Neural progenitor cell (in vitro differentiated cells): ENCODE measurements around the gene COMMD10. TPM values are rescaled to one million over a fixed set of nuclear protein-coding genes. Genes with fewer than 3 reads are reported as not detected.

Experiments used
- DNase-seq: peaks from one replicate; pipeline ENCODE4 v3.0.0-alpha.2; 2016; ENCODE audit warnings: low spot score
- H2AFZ ChIP-seq: fragments of 200-600 bp; sonication (generic); replicated peaks from 2 replicates; pipeline ENCODE4 v1.6.1; 2016; ENCODE audit warnings: antibody characterized with exemption
- H3F3A ChIP-seq: fragments of 200-600 bp; sonication (generic); 2 replicates; pipeline ENCODE4 v1.6.1; 2016; ENCODE audit warnings: antibody characterized with exemption, low read depth
- H3K27ac ChIP-seq: fragments of 200-600 bp; sonication (generic); 2 replicates; pipeline ENCODE4 v1.5.1; 2016; ENCODE audit warnings: mild to moderate bottlenecking
- H3K27me3 ChIP-seq: fragments of 200-600 bp; sonication (generic); 2 replicates; pipeline ENCODE4 v1.6.1; 2016; ENCODE audit warnings: mild to moderate bottlenecking, moderate library complexity
- H3K36me3 ChIP-seq: fragments of 200-600 bp; sonication (generic); 2 replicates; pipeline ENCODE4 v1.5.1; 2016
- H3K4me1 ChIP-seq: fragments of 200-600 bp; sonication (generic); 2 replicates; pipeline ENCODE4 v1.6.1; 2016; ENCODE audit warnings: mixed run types
- H3K4me2 ChIP-seq: fragments of 200-600 bp; sonication (generic); 2 replicates; pipeline ENCODE4 v1.6.1; 2016
- H3K4me3 ChIP-seq: fragments of 200-600 bp; sonication (generic); 2 replicates; pipeline ENCODE4 v1.5.1; 2016
- H3K79me2 ChIP-seq: fragments of 200-600 bp; sonication (generic); 2 replicates; pipeline ENCODE4 v1.6.1; 2016; ENCODE audit warnings: low read depth
- H3K9ac ChIP-seq: fragments of 200-600 bp; sonication (generic); 2 replicates; pipeline ENCODE4 v1.6.1; 2016
- H3K9me3 ChIP-seq: fragments of 200-600 bp; sonication (generic); 2 replicates; pipeline ENCODE4 v1.5.1; 2016; ENCODE audit warnings: low read depth
- H4K20me1 ChIP-seq: fragments of 200-600 bp; sonication (generic); 2 replicates; pipeline ENCODE4 v1.6.1; 2016; ENCODE audit warnings: low read depth
- H3K27ac Mint-ChIP-seq: 3 replicates; pipeline ENCODE4 v1.8.0; 2021; ENCODE audit warnings: mixed read lengths
- H3K27me3 Mint-ChIP-seq: 2 replicates; pipeline ENCODE4 v1.8.0; 2022; ENCODE audit warnings: low read depth, mild to moderate bottlenecking, inconsistent platforms, moderate library complexity, mixed read lengths; ENCODE audit not compliant: insufficient read depth
- H3K36me3 Mint-ChIP-seq: 3 replicates; pipeline ENCODE4 v1.8.0; 2021; ENCODE audit warnings: mixed read lengths
- H3K4me1 Mint-ChIP-seq: 3 replicates; pipeline ENCODE4 v1.8.0; 2021; ENCODE audit warnings: mixed read lengths
- H3K4me3 Mint-ChIP-seq: 3 replicates; pipeline ENCODE4 v1.8.0; 2021; ENCODE audit warnings: mild to moderate bottlenecking, moderate library complexity, mixed read lengths
- H3K9me3 Mint-ChIP-seq: 3 replicates; pipeline ENCODE4 v1.8.0; 2020; ENCODE audit warnings: mixed read lengths
- CTCF ChIP-seq: fragments of 200-600 bp; sonication (generic); IDR thresholded peaks from 2 replicates; pipeline ENCODE4 v1.5.1; 2017; ENCODE audit warnings: antibody characterized with exemption, mild to moderate bottlenecking
- EZH2 ChIP-seq: fragments of 200-600 bp; sonication (generic); IDR thresholded peaks from 2 replicates; pipeline ENCODE4 v1.6.1; 2017; ENCODE audit warnings: antibody characterized with exemption, mild to moderate bottlenecking, moderate library complexity
- EZH2phosphoT487 ChIP-seq: fragments of 200-600 bp; sonication (generic); IDR thresholded peaks from 2 replicates; pipeline ENCODE4 v1.6.1; 2017; ENCODE audit warnings: antibody characterized with exemption
- total RNA-seq: library from RNA; depleted of rRNA; stranded (reverse); fragments of >200 nt; gene quantifications from 2 replicates; pipeline ENCODE4 v1.2.3, GENCODE V29; 2015; ENCODE audit warnings: low replicate concordance

The COMMD10 gene
- total RNA-seq, 1 donor from 2014 or later: 77.0 TPM

GRCh38 chr5:116315531-116315930, 230.7 kb downstream of the COMMD10 start:
- Histone ChIP-seq H3K27me3 (no peaks in the 10 kb centered on the region), H3K9me3 (no peaks in the 10 kb centered on the region), H3K36me3 (peaks cover 3% of the 10 kb centered on the region), H3K79me2 (no peaks in the 10 kb centered on the region), H3K4me3 (no peak overlapping the region), H3K4me2 (no peak overlapping the region), H2AFZ (no peak overlapping the region), H3K27ac (no peak overlapping the region), H4K20me1 (no peaks in the 10 kb centered on the region), H3F3A (no peaks in the 10 kb centered on the region), H3K9ac (no peak overlapping the region), H3K4me1 (no peaks in the 10 kb centered on the region)
- Mint-ChIP-seq H3K4me3 (no peak overlapping the region), H3K4me1 (no peaks in the 10 kb centered on the region), H3K27ac (no peak overlapping the region), H3K36me3 (peaks cover 19% of the 10 kb centered on the region), H3K9me3 (peaks cover 9% of the 10 kb centered on the region), H3K27me3 (no peaks in the 10 kb centered on the region)
- no peak for DNase-seq
- TF ChIP-seq EZH2: no peak
- no peak for TF ChIP-seq EZH2phosphoT487
- no peak for TF ChIP-seq CTCF

GRCh38 chr5:116318091-116318854, 233.4 kb downstream of the COMMD10 start:
- H3K36me3 ChIP-seq: peaks cover 3% of the 10 kb centered on the region
- H3K4me3 ChIP-seq: no peak overlapping the region
- Mint-ChIP-seq H3K36me3 (peaks cover 16% of the 10 kb centered on the region), H3K27me3 (no peaks in the 10 kb centered on the region), H3K27ac (no peak overlapping the region), H3K4me3 (no peak overlapping the region), H3K4me1 (no peaks in the 10 kb centered on the region), H3K9me3 (peaks cover 3% of the 10 kb centered on the region)
- H3K79me2 ChIP-seq: no peaks in the 10 kb centered on the region
- H3K9me3 ChIP-seq: no peaks in the 10 kb centered on the region
- no peak for TF ChIP-seq EZH2phosphoT487
- TF ChIP-seq EZH2: no peak
- no peak for TF ChIP-seq CTCF
- no peak for DNase-seq
- H3K9ac ChIP-seq: no peak overlapping the region
- H3F3A ChIP-seq: no peaks in the 10 kb centered on the region
- no peaks in the 10 kb centered on the region for H4K20me1 ChIP-seq
- no peak overlapping the region for H3K27ac ChIP-seq
- no peak overlapping the region for H2AFZ ChIP-seq
- no peak overlapping the region for H3K4me2 ChIP-seq
- no peaks in the 10 kb centered on the region for H3K4me1 ChIP-seq
- H3K27me3 ChIP-seq: no peaks in the 10 kb centered on the region

- no peak for DNase-seq
- H3K27ac ChIP-seq: no peak overlapping the region
- peaks cover 4% of the 10 kb centered on the region for H3K9me3 Mint-ChIP-seq
- no peak overlapping the region for H3K27ac Mint-ChIP-seq
- no peaks in the 10 kb centered on the region for H3K27me3 ChIP-seq
- no peaks in the 10 kb centered on the region for H3K4me1 Mint-ChIP-seq
- no peaks in the 10 kb centered on the region for H4K20me1 ChIP-seq
- TF ChIP-seq EZH2 (no peak), CTCF (no peak), EZH2phosphoT487 (no peak)
- H3K4me3 ChIP-seq: no peak overlapping the region
- no peaks in the 10 kb centered on the region for H3K79me2 ChIP-seq
- H3K27me3 Mint-ChIP-seq: peaks cover 2% of the 10 kb centered on the region
- H3K9me3 ChIP-seq: no peaks in the 10 kb centered on the region
- H3F3A ChIP-seq: no peaks in the 10 kb centered on the region
- no peak overlapping the region for H3K9ac ChIP-seq
- peaks cover 3% of the 10 kb centered on the region for H3K36me3 ChIP-seq
- H3K4me3 Mint-ChIP-seq: no peak overlapping the region
- H3K4me1 ChIP-seq: no peaks in the 10 kb centered on the region
- H2AFZ ChIP-seq: no peak overlapping the region
- H3K4me2 ChIP-seq: no peak overlapping the region
- peaks cover 19% of the 10 kb centered on the region for H3K36me3 Mint-ChIP-seq
Measured at GRCh38 chr5:116320486-116320885, 235.7 kb downstream of the COMMD10 start.
